Panc1 (cell line): ENCODE results near the gene NCKAP5. TPM values are rescaled to one million over a fixed set of nuclear protein-coding genes. Genes with fewer than 3 reads are reported as not detected.

Experiments
- ATAC-seq: fragments of 200-7000 bp; cut with Tn5 transposase; 2 replicates; pipeline ENCODE4 v1.9.1; 2020; ENCODE audit warnings: mild to moderate bottlenecking, moderate library complexity
- BruUV-seq: library from RNA; stranded (reverse); fragments of 400-500 nt; replicated peaks from 2 replicates; lab custom pipeline; 2021; lab: Mats Ljungman, UMichigan
- CTCF ChIA-PET: fragments of 300-600 bp; sonication (Branson Sonifier 250); formaldehyde crosslinking; loops from one replicate; lab custom pipeline; 2022; ENCODE audit warnings: antibody characterized with exemption; lab: Charles Lee
- POLR2A ChIA-PET: fragments of 300-600 bp; sonication (Branson Sonifier 250); formaldehyde crosslinking; loops from one replicate; lab custom pipeline; 2022; ENCODE audit warnings: antibody characterized with exemption; lab: Charles Lee
- DNase-seq: peaks from one replicate; pipeline ENCODE4 v3.0.0-alpha.2; 2010; ENCODE audit warnings: low read depth, low spot score
- H3K27ac ChIP-seq: 2 replicates; pipeline ENCODE4 v1.5.1; 2011; ENCODE audit warnings: mild to moderate bottlenecking, low read length, inconsistent platforms
- H3K27me3 ChIP-seq: fragments of 200-500 bp; sonication (Bioruptor generic); 2 replicates; pipeline ENCODE4 v1.6.0; 2014; ENCODE audit warnings: low read length, inconsistent platforms; ENCODE audit not compliant: control insufficient read depth, insufficient read depth
- H3K36me3 ChIP-seq: fragments of 200-500 bp; sonication (Bioruptor generic); 2 replicates; pipeline ENCODE4 v1.5.1; 2014; ENCODE audit warnings: inconsistent platforms, mild to moderate bottlenecking, low read length, moderate library complexity; ENCODE audit not compliant: control insufficient read depth, insufficient read depth
- H3K4me1 ChIP-seq: 2 replicates; pipeline ENCODE4 v1.5.1; 2011; ENCODE audit warnings: inconsistent platforms, mild to moderate bottlenecking, low read length, moderate library complexity; ENCODE audit not compliant: control insufficient read depth, insufficient read depth
- H3K4me3 ChIP-seq, 2 experiments: 2 replicates each; pipeline ENCODE4 v1.5.1; 2011 to 2012; ENCODE audit warnings: low read depth in 2 of 2, low read length in 2 of 2, mild to moderate bottlenecking in 2 of 2, inconsistent platforms in 1 of 2, moderate library complexity in 1 of 2
- H3K9me3 ChIP-seq: fragments of 200-500 bp; sonication (Bioruptor generic); 2 replicates; pipeline ENCODE4 v1.5.1; 2014; ENCODE audit warnings: low read depth, mild to moderate bottlenecking, inconsistent platforms, low read length, moderate library complexity; ENCODE audit not compliant: control insufficient read depth, insufficient read depth
- CTCF ChIP-seq: fragments of 450-650 bp; IDR thresholded peaks from 2 replicates; pipeline ENCODE4 v1.5.1; 2017; ENCODE audit warnings: mild to moderate bottlenecking
- POLR2AphosphoS5 ChIP-seq: IDR thresholded peaks from 2 replicates; pipeline ENCODE4 v1.6.1; 2012; ENCODE audit warnings: mild to moderate bottlenecking, low read depth, low read length, moderate library complexity
- REST ChIP-seq, 2 experiments: IDR thresholded peaks; 2 replicates each; pipeline ENCODE4 v1.6.1; 2011 to 2012; ENCODE audit warnings: low read depth in 2 of 2, control low read depth in 1 of 2, low read length in 1 of 2, mild to moderate bottlenecking in 1 of 2, moderate library complexity in 1 of 2; ENCODE audit not compliant: insufficient read depth in 1 of 2
- SIN3A ChIP-seq: IDR thresholded peaks from 2 replicates; pipeline ENCODE4 v1.6.1; 2012; ENCODE audit warnings: low read depth, mild to moderate bottlenecking, low read length, moderate library complexity, borderline replicate concordance; ENCODE audit not compliant: insufficient read depth
- TCF7L2 ChIP-seq: IDR thresholded peaks from 2 replicates; pipeline ENCODE4 v1.6.1; 2011; ENCODE audit warnings: mild to moderate bottlenecking, low read depth, low read length, inconsistent platforms
- in situ Hi-C: cut with HindIII; loops from 2 replicates; pipeline ENCODE4 v1.10.0; 2016; ENCODE audit warnings: low sequenced_read_pairs, low pct_unique_long_range_greater_than_20kb
- intact Hi-C: fragments of 100-400 bp; cut with micrococcal nuclease; formaldehyde crosslinking; loops from one replicate; pipeline ENCODE4 v1.10.0; 2022; ENCODE audit not compliant: unreplicated experiment
- total RNA-seq: library from RNA; stranded (reverse); gene quantifications from one replicate; pipeline ENCODE4 v1.2.1, GENCODE V29; 2021; ENCODE audit not compliant: unreplicated experiment

The NCKAP5 gene
- total RNA-seq, 1 experiment from 2014 or later = 0.10 TPM

GRCh38 chr2:132662732-132663131 is 905.5 kb downstream of the NCKAP5 start:
- ChIA-PET CTCF (no interaction called here), POLR2A (no interaction called here)
- H3K4me1 ChIP-seq = no peaks in the 10 kb centered on the region
- no peaks in the 10 kb centered on the region for H3K9me3 ChIP-seq
- H3K27me3 ChIP-seq = peaks cover 17% of the 10 kb centered on the region
- H3K27ac ChIP-seq = no peak overlapping the region
- no peak for TF ChIP-seq CTCF
- TF ChIP-seq SIN3A = no peak
- no peak for TF ChIP-seq POLR2AphosphoS5
- TF ChIP-seq REST (IDR thresholded peaks at IDR 0.05; ENCODE audit: insufficient read depth in 1 of 2, low read depth in 2 of 2, low read length in 1 of 2) = no peak
- no peak for TF ChIP-seq TCF7L2
- ATAC-seq = no peak
- no peak for DNase-seq
- intact Hi-C loops = loop anchor here (10.0 kb wide), 1 partner anchor 1182 kb away; no protein-coding TSS in a partner anchor
- no peaks in the 10 kb centered on the region for H3K36me3 ChIP-seq
- BruUV-seq = no TSS peak
- in situ Hi-C loops = no loop called here
- H3K4me3 ChIP-seq = no peak overlapping the region

GRCh38 chr2:132659331-132659730 is 908.9 kb downstream of the NCKAP5 start:
- DNase-seq (no peak), ATAC-seq (no peak)
- no TSS peak for BruUV-seq
- Histone ChIP-seq H3K4me3 (no peak overlapping the region), H3K9me3 (no peaks in the 10 kb centered on the region), H3K27me3 (peaks cover 3% of the 10 kb centered on the region; the same call in 1 of the 2 replicates), H3K27ac (no peak overlapping the region), H3K4me1 (no peaks in the 10 kb centered on the region), H3K36me3 (no peaks in the 10 kb centered on the region)
- ChIA-PET CTCF (no interaction called here), POLR2A (no interaction called here)
- in situ Hi-C loops = no loop called here
- no peak for TF ChIP-seq CTCF
- TF ChIP-seq REST (IDR thresholded peaks at IDR 0.05; ENCODE audit: insufficient read depth in 1 of 2, low read depth in 2 of 2, low read length in 1 of 2) = no peak
- TF ChIP-seq POLR2AphosphoS5 = no peak
- TF ChIP-seq SIN3A = no peak
- no peak for TF ChIP-seq TCF7L2
- intact Hi-C loops = no loop called here
